Measurements from ENCODE around the gene NT5C1B. TPM values are rescaled to one million over a fixed set of nuclear protein-coding genes. Genes with fewer than 3 reads are reported as not detected.

The NT5C1B gene
- total RNA-seq, 2 experiments from 2014 or later = not detected

GRCh38 chr2:18520451-18521425 is 68.6 kb downstream of the NT5C1B start:
- no peak overlapping the region for H3K4me3 Mint-ChIP-seq
- no peak overlapping the region for H3K27ac Mint-ChIP-seq
- H3K9me3 Mint-ChIP-seq = no peaks in the 10 kb centered on the region
- ChIA-PET CTCF (interaction anchor here (0.5 to 2.4 kb wide), 22 partner anchors 8 to 1343 kb away, joined by 3 to 24 read pairs (median 4); no protein-coding TSS in a partner anchor), POLR2A (no interaction called here)
- intact Hi-C loops (cut with micrococcal nuclease) = loop anchor here (1.0 to 5.0 kb wide), 4 partner anchors 228 to 1343 kb away; no protein-coding TSS in a partner anchor
- peaks cover 21% of the 10 kb centered on the region for H3K27me3 Mint-ChIP-seq
- no peaks in the 10 kb centered on the region for H3K4me1 Mint-ChIP-seq (ENCODE audit: low read depth)
- DNase-seq = peak; percentile 77
- no peaks in the 10 kb centered on the region for H3K36me3 Mint-ChIP-seq

GRCh38 chr2:18519914-18520450 is 69.4 kb downstream of the NT5C1B start:
- Mint-ChIP-seq H3K36me3 (no peaks in the 10 kb centered on the region), H3K4me3 (no peak overlapping the region), H3K27me3 (peaks cover 22% of the 10 kb centered on the region), H3K27ac (no peak overlapping the region), H3K9me3 (no peaks in the 10 kb centered on the region), H3K4me1 (ENCODE audit: low read depth) (no peaks in the 10 kb centered on the region)
- intact Hi-C loops (cut with micrococcal nuclease) = loop anchor here (1.0 to 5.0 kb wide), 4 partner anchors 229 to 1343 kb away; no protein-coding TSS in a partner anchor
- POLR2A ChIA-PET = no interaction called here
- CTCF ChIA-PET = interaction anchor here (0.8 to 2.4 kb wide), 13 partner anchors 8 to 1343 kb away, joined by 3 to 24 read pairs (median 4); no protein-coding TSS in a partner anchor
- no peak for DNase-seq

- no peaks in the 10 kb centered on the region for H3K4me1 Mint-ChIP-seq (ENCODE audit: low read depth)
- POLR2A ChIA-PET = no interaction called here
- H3K27me3 Mint-ChIP-seq = peaks cover 22% of the 10 kb centered on the region
- CTCF ChIA-PET = interaction anchor here (0.6 kb wide), 1 partner anchor 340 kb away, joined by 3 read pairs; no protein-coding TSS in a partner anchor
- H3K27ac Mint-ChIP-seq = no peak overlapping the region
- no peak overlapping the region for H3K4me3 Mint-ChIP-seq
- intact Hi-C loops (cut with micrococcal nuclease) = no loop called here
- no peaks in the 10 kb centered on the region for H3K9me3 Mint-ChIP-seq
- DNase-seq = no peak
- no peaks in the 10 kb centered on the region for H3K36me3 Mint-ChIP-seq
Measured at GRCh38 chr2:18518116-18519111, 71.0 kb downstream of the NT5C1B start.

- ChIA-PET POLR2A (no interaction called here), CTCF (interaction anchor here (1.0 to 1.9 kb wide), 2 partner anchors 10 to 488 kb away, joined by 4 to 5 read pairs; no protein-coding TSS in a partner anchor)
- no peak for DNase-seq
- no peaks in the 10 kb centered on the region for H3K4me1 Mint-ChIP-seq (ENCODE audit: low read depth)
- no peaks in the 10 kb centered on the region for H3K36me3 Mint-ChIP-seq
- H3K27ac Mint-ChIP-seq = no peak overlapping the region
- no peaks in the 10 kb centered on the region for H3K9me3 Mint-ChIP-seq
- H3K4me3 Mint-ChIP-seq = no peak overlapping the region
- intact Hi-C loops (cut with micrococcal nuclease) = no loop called here
- peaks cover 24% of the 10 kb centered on the region for H3K27me3 Mint-ChIP-seq
Measured at GRCh38 chr2:18517386-18517785, 72.0 kb downstream of the NT5C1B start.

GRCh38 chr2:18516112-18516511 is 73.3 kb downstream of the NT5C1B start:
- Mint-ChIP-seq H3K27ac (no peak overlapping the region), H3K4me3 (no peak overlapping the region), H3K4me1 (ENCODE audit: low read depth) (no peaks in the 10 kb centered on the region), H3K27me3 (peaks cover 28% of the 10 kb centered on the region), H3K36me3 (no peaks in the 10 kb centered on the region), H3K9me3 (no peaks in the 10 kb centered on the region)
- intact Hi-C loops (cut with micrococcal nuclease) = no loop called here
- CTCF ChIA-PET = interaction anchor here (0.6 to 1.9 kb wide), 2 partner anchors 9 to 424 kb away, joined by 3 to 4 read pairs; no protein-coding TSS in a partner anchor
- no peak for DNase-seq
- POLR2A ChIA-PET = no interaction called here

GRCh38 chr2:18514526-18515461 is 74.6 kb downstream of the NT5C1B start:
- Mint-ChIP-seq H3K4me3 (no peak overlapping the region), H3K27ac (no peak overlapping the region), H3K4me1 (ENCODE audit: low read depth) (no peaks in the 10 kb centered on the region), H3K9me3 (no peaks in the 10 kb centered on the region), H3K27me3 (peaks cover 29% of the 10 kb centered on the region), H3K36me3 (no peaks in the 10 kb centered on the region)
- ChIA-PET CTCF (interaction anchor here (0.7 kb wide), 1 partner anchor 1372 kb away, joined by 4 read pairs; no protein-coding TSS in a partner anchor), POLR2A (no interaction called here)
- no peak for DNase-seq
- intact Hi-C loops (cut with micrococcal nuclease) = no loop called here

Other genes with a start within 250 kb of the NT5C1B start
- gene RDH14, start 28.9 kb downstream of the NT5C1B start, total RNA-seq = 10 to 100 TPM; 14.1 to 14.4 TPM